ENCODE data around the gene TTN. TPM values are rescaled to one million over a fixed set of nuclear protein-coding genes. Genes with fewer than 3 reads are reported as not detected.

Gene TTN
- total RNA-seq, 6 experiments from 2014 or later, result 0.42 to 9.5 (median 0.97) TPM

DNA sequence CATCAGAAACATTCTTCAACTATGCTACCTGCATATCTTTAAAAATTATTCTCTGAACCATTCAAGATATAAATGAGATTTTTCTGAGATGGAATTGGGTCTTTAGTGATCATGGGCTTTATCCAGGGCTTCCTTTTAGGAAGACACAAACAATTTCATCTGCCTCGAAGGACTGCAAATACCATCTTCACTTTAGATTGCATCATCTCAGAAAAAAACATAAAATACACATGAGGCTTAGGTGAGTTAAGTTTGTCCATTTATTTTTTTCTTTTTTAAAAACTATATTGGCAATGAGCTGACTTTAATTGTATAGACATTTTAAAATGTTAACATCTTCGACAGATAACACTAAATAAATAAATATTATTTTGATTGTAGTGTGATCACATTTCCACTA is 20.1 kb downstream of the TTN start:
- TF ChIP-seq, protein P1, sequence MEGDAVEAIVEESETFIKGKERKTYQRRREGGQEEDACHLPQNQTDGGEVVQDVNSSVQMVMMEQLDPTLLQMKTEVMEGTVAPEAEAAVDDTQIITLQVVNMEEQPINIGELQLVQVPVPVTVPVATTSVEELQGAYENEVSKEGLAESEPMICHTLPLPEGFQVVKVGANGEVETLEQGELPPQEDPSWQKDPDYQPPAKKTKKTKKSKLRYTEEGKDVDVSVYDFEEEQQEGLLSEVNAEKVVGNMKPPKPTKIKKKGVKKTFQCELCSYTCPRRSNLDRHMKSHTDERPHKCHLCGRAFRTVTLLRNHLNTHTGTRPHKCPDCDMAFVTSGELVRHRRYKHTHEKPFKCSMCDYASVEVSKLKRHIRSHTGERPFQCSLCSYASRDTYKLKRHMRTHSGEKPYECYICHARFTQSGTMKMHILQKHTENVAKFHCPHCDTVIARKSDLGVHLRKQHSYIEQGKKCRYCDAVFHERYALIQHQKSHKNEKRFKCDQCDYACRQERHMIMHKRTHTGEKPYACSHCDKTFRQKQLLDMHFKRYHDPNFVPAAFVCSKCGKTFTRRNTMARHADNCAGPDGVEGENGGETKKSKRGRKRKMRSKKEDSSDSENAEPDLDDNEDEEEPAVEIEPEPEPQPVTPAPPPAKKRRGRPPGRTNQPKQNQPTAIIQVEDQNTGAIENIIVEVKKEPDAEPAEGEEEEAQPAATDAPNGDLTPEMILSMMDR (IDR thresholded peaks at IDR 0.05), result no peak
- intact Hi-C loops (cut with DNase I), result no loop called here
- H3K36me3 ChIP-seq, result no peaks in the 10 kb centered on the region
- no peak overlapping the region for H3K27ac ChIP-seq
- DNase-seq (no peak), ATAC-seq (no peak)
- H3K4me1 ChIP-seq, result no peaks in the 10 kb centered on the region
- WGBS (ENCODE audit: insufficient coverage, low coverage, low lambda C conversion rate, missing lambda C conversion rate), result 48% methylated on average over 2 of the region's 2 CpGs
- no peaks in the 10 kb centered on the region for H3K27me3 ChIP-seq
- H3K4me3 ChIP-seq, result no peak overlapping the region
- no peaks in the 10 kb centered on the region for H3K9me3 ChIP-seq

DNA sequence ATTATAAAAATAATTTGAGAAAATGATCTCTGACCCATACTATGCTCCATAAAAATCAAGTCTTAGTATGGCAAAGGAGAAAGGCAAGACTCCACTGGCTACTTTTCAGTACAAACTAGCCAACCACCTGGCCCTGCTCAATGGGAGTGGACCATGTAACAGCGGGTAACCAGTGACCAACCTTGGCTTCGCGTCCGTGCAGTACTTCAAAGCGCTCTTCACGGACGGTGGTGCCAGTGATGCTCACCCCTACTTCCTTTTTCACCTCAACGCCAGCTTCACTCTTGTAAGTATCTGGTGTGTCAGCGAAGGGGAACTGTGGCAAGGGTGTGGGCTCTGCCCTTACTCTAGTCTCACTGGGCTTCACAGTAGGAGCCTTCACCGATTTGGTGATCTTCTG is 23.3 kb downstream of the TTN start:
- TF ChIP-seq POLR2A (IDR thresholded peaks at IDR 0.05), result no peak
- TF ChIP-seq, protein P1 (IDR thresholded peaks at IDR 0.05), result no peak
- no peaks in the 10 kb centered on the region for H3K36me3 ChIP-seq
- no peaks in the 10 kb centered on the region for H3K27me3 ChIP-seq
- intact Hi-C loops (cut with DNase I), result no loop called here
- no peak overlapping the region for H3K27ac ChIP-seq
- H3K9me3 ChIP-seq, result no peaks in the 10 kb centered on the region
- no peak for ATAC-seq
- 86% methylated on average over 10 of the region's 10 CpGs for WGBS (ENCODE audit: insufficient coverage, low coverage, low lambda C conversion rate, missing lambda C conversion rate)
- DNase-seq, result no peak
- H3K4me1 ChIP-seq, result no peaks in the 10 kb centered on the region
- no peak overlapping the region for H3K4me3 ChIP-seq

DNA sequence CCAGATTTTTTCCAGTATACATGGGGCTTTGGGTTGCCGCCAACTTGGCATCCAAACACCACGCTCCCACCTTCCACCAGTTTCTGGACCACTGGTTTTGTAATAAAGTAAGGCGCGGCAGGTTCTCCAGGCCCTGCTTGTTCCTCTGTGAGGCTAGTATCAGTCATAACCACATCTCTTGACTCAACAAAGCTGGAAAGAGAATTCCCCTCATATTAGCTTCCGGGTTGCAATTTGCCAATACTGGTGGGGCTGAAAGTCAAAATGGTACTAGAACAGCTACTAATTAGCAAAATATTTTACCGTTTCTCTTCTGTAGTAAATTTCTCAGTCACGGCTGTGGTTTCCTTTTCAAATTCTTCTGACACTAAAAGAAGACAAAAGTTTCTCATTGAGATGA is 25.0 kb downstream of the TTN start:
- TF ChIP-seq, protein P1 (IDR thresholded peaks at IDR 0.05), result no peak
- no peak for TF ChIP-seq POLR2A (IDR thresholded peaks at IDR 0.05)

DNA sequence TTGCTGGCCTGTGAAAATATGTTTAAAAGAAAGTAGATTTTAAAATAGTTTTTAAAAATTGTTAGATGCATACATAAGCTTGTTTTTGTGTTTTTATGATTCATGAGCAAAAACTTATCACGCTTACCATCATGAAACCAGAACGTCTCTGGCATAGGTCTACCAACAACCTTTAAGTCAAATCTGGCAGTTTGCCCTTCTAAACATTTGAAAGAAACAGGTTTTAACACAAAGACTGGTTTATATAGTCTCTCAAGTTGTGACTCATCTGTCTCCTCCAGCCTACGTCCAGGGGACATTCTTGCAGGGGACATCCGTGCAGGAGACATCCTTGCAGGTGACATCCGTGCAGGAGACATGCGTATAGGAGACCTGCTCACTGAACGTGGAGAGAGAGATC is 29.6 kb downstream of the TTN start:
- WGBS (ENCODE audit: insufficient coverage, low coverage, low lambda C conversion rate, missing lambda C conversion rate), result 56% methylated on average over 7 of the region's 7 CpGs
- H3K27ac ChIP-seq, result no peak overlapping the region
- intact Hi-C loops (cut with DNase I), result no loop called here
- no peaks in the 10 kb centered on the region for H3K4me1 ChIP-seq
- TF ChIP-seq, protein P1 (IDR thresholded peaks at IDR 0.05), result no peak
- no peak for TF ChIP-seq POLR2A (IDR thresholded peaks at IDR 0.05)
- H3K27me3 ChIP-seq, result no peaks in the 10 kb centered on the region
- H3K4me3 ChIP-seq, result no peak overlapping the region
- no peaks in the 10 kb centered on the region for H3K36me3 ChIP-seq
- ATAC-seq (no peak), DNase-seq (no peak)
- no peaks in the 10 kb centered on the region for H3K9me3 ChIP-seq

More for the DNA sequence above, 25.0 kb downstream of the TTN start:
- Histone ChIP-seq H3K27ac (no peak overlapping the region), H3K9me3 (no peaks in the 10 kb centered on the region), H3K4me3 (no peak overlapping the region), H3K4me1 (no peaks in the 10 kb centered on the region), H3K36me3 (no peaks in the 10 kb centered on the region), H3K27me3 (no peaks in the 10 kb centered on the region)
- intact Hi-C loops (cut with DNase I), result no loop called here
- DNase-seq (no peak), ATAC-seq (no peak)
- 63% methylated on average over 3 of the region's 7 CpGs for WGBS (ENCODE audit: insufficient coverage, low coverage, low lambda C conversion rate, missing lambda C conversion rate)

DNA sequence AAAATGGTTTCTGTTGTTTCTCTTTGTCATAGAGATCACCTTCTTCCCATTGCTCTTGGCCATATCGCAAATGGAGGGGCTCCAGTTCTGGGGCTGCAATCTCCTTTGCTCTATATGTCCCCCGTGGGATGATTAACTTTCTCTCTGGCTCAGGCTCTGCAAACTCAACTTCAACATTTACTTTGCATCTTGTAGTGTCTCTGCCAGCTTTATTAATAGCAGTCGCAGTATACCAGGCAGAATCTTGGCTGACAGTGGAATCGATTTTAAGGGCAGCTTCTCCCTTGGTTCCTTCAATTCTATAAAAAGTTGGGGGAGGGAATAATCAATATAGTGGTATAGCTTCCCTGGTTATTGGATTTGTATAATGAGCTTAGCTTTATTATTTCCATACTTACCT is 30.5 kb downstream of the TTN start:
- Histone ChIP-seq H3K27ac (no peak overlapping the region), H3K9me3 (no peaks in the 10 kb centered on the region), H3K4me1 (no peaks in the 10 kb centered on the region), H3K4me3 (no peak overlapping the region), H3K27me3 (no peaks in the 10 kb centered on the region), H3K36me3 (no peaks in the 10 kb centered on the region)
- no peak for TF ChIP-seq POLR2A (IDR thresholded peaks at IDR 0.05)
- TF ChIP-seq, protein P1 (IDR thresholded peaks at IDR 0.05), result no peak
- intact Hi-C loops (cut with DNase I), result no loop called here
- no peak for DNase-seq
- no peak for ATAC-seq
- 76% methylated on average over 4 of the region's 4 CpGs for WGBS (ENCODE audit: insufficient coverage, low coverage, low lambda C conversion rate, missing lambda C conversion rate)
